ENCODE data around the gene CREG2. TPM values are rescaled to one million over a fixed set of nuclear protein-coding genes. Genes with fewer than 3 reads are reported as not detected.
A peak's percentile ranks its signal among the peaks of the same experiment; 100 is the strongest.

CREG2 gene, protein sequence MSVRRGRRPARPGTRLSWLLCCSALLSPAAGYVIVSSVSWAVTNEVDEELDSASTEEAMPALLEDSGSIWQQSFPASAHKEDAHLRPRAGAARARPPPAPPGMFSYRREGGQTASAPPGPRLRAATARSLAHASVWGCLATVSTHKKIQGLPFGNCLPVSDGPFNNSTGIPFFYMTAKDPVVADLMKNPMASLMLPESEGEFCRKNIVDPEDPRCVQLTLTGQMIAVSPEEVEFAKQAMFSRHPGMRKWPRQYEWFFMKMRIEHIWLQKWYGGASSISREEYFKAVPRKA
- total RNA-seq, result under 1 TPM in 2 of 4 donors, not detected in 2; 0.04 to 0.54 TPM

DNA sequence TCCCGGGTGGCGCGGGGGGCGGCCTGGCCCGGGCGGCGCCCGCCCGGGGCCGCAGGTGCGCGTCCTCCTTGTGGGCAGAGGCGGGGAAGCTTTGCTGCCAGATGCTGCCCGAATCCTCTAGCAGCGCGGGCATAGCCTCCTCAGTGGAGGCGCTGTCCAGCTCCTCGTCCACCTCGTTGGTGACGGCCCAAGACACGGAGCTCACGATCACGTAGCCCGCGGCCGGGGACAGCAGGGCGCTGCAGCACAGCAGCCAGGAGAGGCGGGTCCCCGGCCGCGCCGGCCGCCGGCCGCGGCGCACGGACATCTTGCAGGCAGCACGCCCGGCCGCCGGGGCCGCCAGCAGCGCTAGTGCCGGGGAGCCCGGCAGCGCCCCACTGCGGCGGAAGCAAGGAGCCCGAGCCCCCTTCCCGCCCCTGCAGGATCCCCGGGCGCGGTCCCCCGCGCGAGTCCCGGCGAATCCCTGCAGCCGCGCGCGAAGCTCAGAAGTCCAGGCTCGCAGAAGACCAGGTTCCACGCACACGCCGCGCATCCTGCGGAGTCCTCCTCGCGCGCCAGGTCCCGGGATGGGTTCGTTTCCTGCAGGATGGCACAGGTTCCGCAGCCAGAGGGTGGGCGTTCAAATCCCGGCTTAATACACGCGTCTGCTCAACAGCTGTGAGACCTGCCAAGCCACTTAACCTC is at the start of gene CREG2:
Gene CREG2, minus strand, starts transcription at position 353 of the 684 bp plus-strand sequence. Its CDS starts 46 bp downstream, at position 307.
- TF ChIP-seq, protein P1, sequence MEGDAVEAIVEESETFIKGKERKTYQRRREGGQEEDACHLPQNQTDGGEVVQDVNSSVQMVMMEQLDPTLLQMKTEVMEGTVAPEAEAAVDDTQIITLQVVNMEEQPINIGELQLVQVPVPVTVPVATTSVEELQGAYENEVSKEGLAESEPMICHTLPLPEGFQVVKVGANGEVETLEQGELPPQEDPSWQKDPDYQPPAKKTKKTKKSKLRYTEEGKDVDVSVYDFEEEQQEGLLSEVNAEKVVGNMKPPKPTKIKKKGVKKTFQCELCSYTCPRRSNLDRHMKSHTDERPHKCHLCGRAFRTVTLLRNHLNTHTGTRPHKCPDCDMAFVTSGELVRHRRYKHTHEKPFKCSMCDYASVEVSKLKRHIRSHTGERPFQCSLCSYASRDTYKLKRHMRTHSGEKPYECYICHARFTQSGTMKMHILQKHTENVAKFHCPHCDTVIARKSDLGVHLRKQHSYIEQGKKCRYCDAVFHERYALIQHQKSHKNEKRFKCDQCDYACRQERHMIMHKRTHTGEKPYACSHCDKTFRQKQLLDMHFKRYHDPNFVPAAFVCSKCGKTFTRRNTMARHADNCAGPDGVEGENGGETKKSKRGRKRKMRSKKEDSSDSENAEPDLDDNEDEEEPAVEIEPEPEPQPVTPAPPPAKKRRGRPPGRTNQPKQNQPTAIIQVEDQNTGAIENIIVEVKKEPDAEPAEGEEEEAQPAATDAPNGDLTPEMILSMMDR (IDR thresholded peaks at IDR 0.05), result peak in 3 of 4 experiments; percentile 31 to 51 (median 43)
- TF ChIP-seq EP300 (IDR thresholded peaks at IDR 0.05) (no peak), POLR2AphosphoS5 (IDR thresholded peaks at IDR 0.05) (no peak), POLR2A (IDR thresholded peaks at IDR 0.05) (no peak)
- 0% methylated on average over 4 of the region's 79 CpGs; no CpG with 5 or more reads in 1 of the 2 donors for WGBS, 2 donors (ENCODE audit: low coverage in 1 of 2)

DNA sequence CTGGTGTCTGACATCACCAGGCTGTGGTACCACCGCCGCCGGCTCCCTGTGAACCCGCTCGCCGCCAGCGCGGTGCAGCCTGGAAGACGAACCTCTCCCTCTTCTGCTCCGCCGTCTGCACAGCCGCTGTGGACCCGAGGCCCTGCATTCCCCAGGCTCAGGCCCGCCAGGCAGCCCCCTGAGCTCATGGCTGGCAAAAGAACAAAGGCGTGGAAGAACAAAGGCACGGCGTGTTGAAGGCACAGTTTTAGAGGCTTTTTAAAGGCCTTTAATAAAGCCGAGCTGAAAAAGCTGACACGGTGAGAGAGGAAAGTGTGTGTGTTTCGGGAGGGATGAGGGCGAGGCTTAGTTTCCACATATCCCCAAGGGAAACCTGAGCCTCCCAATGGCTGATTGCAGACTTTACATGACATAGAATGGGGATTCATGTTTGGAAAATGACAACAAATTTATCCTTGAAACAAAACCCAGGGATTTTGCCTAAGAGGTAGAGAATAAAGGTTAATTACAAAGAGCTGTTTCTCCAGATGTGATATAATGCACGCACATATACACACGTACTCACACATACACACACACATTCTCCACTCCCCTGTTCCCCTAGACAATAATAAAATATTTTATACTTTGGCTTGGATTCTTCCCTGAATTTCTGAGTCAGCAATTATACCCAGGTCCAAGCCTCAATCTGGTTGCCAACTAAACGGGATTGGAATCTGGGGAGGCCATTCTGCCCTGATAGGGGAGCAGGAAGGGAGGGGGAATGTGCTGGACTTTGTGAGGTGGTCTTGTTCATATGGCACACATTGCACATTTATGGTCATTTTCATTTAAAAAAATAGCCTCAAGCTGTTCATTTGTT is 47.9 kb upstream of the CREG2 start:
- Histone ChIP-seq H3K27me3 (peaks cover 3% of the 10 kb centered on the region), H3K27ac (no peak overlapping the region), H3K4me3 (no peak overlapping the region), H3K36me3 (no peaks in the 10 kb centered on the region), H3K4me1 (no peaks in the 10 kb centered on the region), H3K9me3 (no peaks in the 10 kb centered on the region)
- ATAC-seq, result no peak
- WGBS, 2 donors (ENCODE audit: low coverage in 1 of 2), result 35 to 43% methylated on average over 7 to 10 of the region's 24 CpGs
- TF ChIP-seq, protein P1 (IDR thresholded peaks at IDR 0.05), result no peak
- no peak for TF ChIP-seq EP300 (IDR thresholded peaks at IDR 0.05)
- TF ChIP-seq POLR2AphosphoS5 (IDR thresholded peaks at IDR 0.05), result no peak
- no peak for TF ChIP-seq POLR2A (IDR thresholded peaks at IDR 0.05)

More for the DNA sequence above, at the start of gene CREG2:
- H3K4me1 ChIP-seq, result peaks cover 0 to 21% (median 3%) of the 10 kb centered on the region in 3 donors
- peak; percentile 81 for ATAC-seq
- H3K4me3 ChIP-seq, result peak within 1 kb of the TSS in 1 of 2 donors; percentile 55
- no peak within 1 kb of the TSS for H3K27ac ChIP-seq
- no peaks in the 10 kb centered on the region for H3K9me3 ChIP-seq
- H3K36me3 ChIP-seq, result no peaks in the 10 kb centered on the region
- H3K27me3 ChIP-seq, result peaks cover 93% of the 10 kb centered on the region

DNA sequence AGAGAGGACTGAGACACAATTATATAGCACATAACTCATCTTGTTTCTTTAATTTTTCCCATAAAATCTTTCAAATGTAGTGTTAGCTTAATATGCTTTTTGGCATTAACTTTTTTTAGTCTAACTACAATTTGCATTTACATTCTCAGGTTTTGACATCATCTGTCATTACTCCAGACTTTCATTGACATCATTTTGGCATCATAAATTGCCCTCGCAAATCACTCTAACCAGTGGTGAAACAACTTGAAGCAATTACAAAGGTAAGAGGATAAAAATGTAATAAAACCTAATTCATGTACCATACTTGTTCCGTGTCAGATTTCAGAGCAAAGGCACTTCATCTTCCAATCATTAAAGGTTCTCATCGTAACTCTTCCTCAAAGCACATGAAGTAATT is 46.2 kb upstream of the CREG2 start:
- Histone ChIP-seq H3K4me3 (no peak overlapping the region), H3K27ac (no peak overlapping the region), H3K36me3 (no peaks in the 10 kb centered on the region), H3K27me3 (peaks cover 3% of the 10 kb centered on the region), H3K9me3 (no peaks in the 10 kb centered on the region), H3K4me1 (no peaks in the 10 kb centered on the region)
- ATAC-seq, result no peak
- 90 to 95% methylated on average over 3 of the region's 3 CpGs for WGBS, 2 donors (ENCODE audit: low coverage in 1 of 2)
- TF ChIP-seq, protein P1 (IDR thresholded peaks at IDR 0.05), result no peak
- TF ChIP-seq POLR2A (IDR thresholded peaks at IDR 0.05) (no peak), EP300 (IDR thresholded peaks at IDR 0.05) (no peak), POLR2AphosphoS5 (IDR thresholded peaks at IDR 0.05) (no peak)

DNA sequence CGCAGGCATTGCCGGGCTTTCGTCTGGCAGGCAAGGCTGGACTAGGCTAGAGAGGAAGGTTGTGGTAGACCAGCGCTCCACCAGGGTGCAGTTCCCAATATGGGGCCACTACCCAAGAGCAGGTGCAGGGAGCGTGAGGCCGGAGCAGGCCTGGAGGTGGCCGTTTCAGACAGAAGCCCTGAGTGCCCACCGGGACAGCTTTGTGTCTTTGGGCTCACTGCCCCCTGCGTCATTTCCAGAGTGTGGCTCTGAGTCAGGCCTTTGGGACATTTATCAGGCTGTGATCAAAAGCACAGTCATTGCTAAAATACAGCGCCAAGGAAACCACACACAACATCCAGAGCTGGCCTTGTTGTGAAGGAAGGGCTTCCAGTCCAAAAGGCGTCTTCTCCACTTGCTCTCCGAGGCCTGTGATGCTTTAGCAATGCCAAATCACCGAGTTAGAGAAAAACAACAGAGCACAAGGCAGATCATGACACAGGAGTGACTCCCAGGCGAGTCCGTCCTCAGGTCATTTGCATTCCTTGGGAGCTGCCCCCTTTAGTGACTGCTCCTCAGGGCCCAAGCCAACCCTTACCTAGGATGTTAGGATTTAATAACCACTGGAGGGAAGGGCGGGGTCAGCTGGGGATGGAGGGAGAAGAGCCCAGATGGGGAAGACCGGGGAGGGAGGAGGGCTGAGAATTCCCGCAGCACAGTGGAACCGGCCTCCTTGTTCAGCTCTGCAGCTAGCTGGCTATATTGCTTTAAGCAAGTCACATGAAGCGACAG is 45.3 kb upstream of the CREG2 start:
- TF ChIP-seq EP300 (IDR thresholded peaks at IDR 0.05), result no peak
- Histone ChIP-seq H3K4me3 (no peak overlapping the region), H3K4me1 (no peaks in the 10 kb centered on the region), H3K27me3 (peaks cover 3% of the 10 kb centered on the region), H3K9me3 (no peaks in the 10 kb centered on the region), H3K27ac (no peak overlapping the region), H3K36me3 (no peaks in the 10 kb centered on the region)
- peak; percentile 54 for ATAC-seq
- WGBS, 2 donors (ENCODE audit: low coverage in 1 of 2), result 77 to 95% methylated on average over 6 to 7 of the region's 20 CpGs
